ENCODE measurements around the gene CEP128. TPM values are rescaled to one million over a fixed set of nuclear protein-coding genes. Genes with fewer than 3 reads are reported as not detected.

The CEP128 gene
- total RNA-seq, 1 donor from 2014 or later = 6.1 TPM

- no peak for TF ChIP-seq CTCF (IDR thresholded peaks at IDR 0.05)
- intact Hi-C loops (cut with DNase I) = no loop called here
- H3K4me1 ChIP-seq = no peaks in the 10 kb centered on the region
- DNase-seq (no peak), ATAC-seq (no peak)
- H3K27me3 ChIP-seq = no peaks in the 10 kb centered on the region
- no peaks in the 10 kb centered on the region for H3K36me3 ChIP-seq
- H3K9me3 ChIP-seq = no peaks in the 10 kb centered on the region
- H3K27ac ChIP-seq = no peak overlapping the region
- no peak overlapping the region for H3K4me3 ChIP-seq
Measured at GRCh38 chr14:80669426-80669825, 272.1 kb downstream of the CEP128 start.

GRCh38 chr14:80664576-80664975 is 277.0 kb downstream of the CEP128 start:
- DNase-seq (no peak), ATAC-seq (no peak)
- no peaks in the 10 kb centered on the region for H3K27me3 ChIP-seq
- H3K4me1 ChIP-seq = no peaks in the 10 kb centered on the region
- H3K27ac ChIP-seq = no peak overlapping the region
- no peaks in the 10 kb centered on the region for H3K9me3 ChIP-seq
- H3K36me3 ChIP-seq = no peaks in the 10 kb centered on the region
- intact Hi-C loops (cut with DNase I) = no loop called here
- no peak overlapping the region for H3K4me3 ChIP-seq
- TF ChIP-seq CTCF (IDR thresholded peaks at IDR 0.05) = no peak

- Histone ChIP-seq H3K27ac (no peak overlapping the region), H3K4me3 (no peak overlapping the region), H3K36me3 (no peaks in the 10 kb centered on the region), H3K27me3 (no peaks in the 10 kb centered on the region), H3K9me3 (no peaks in the 10 kb centered on the region), H3K4me1 (no peaks in the 10 kb centered on the region)
- intact Hi-C loops (cut with DNase I) = no loop called here
- DNase-seq (no peak), ATAC-seq (no peak)
- TF ChIP-seq CTCF (IDR thresholded peaks at IDR 0.05) = no peak
Measured at GRCh38 chr14:80663541-80663940, 278.0 kb downstream of the CEP128 start.

- no peaks in the 10 kb centered on the region for H3K27me3 ChIP-seq
- H3K36me3 ChIP-seq = no peaks in the 10 kb centered on the region
- H3K9me3 ChIP-seq = no peaks in the 10 kb centered on the region
- H3K4me3 ChIP-seq = no peak overlapping the region
- DNase-seq (no peak), ATAC-seq (no peak)
- no peak for TF ChIP-seq CTCF (IDR thresholded peaks at IDR 0.05)
- intact Hi-C loops (cut with DNase I) = no loop called here
- no peak overlapping the region for H3K27ac ChIP-seq
- no peaks in the 10 kb centered on the region for H3K4me1 ChIP-seq
Measured at GRCh38 chr14:80659783-80660182, 281.8 kb downstream of the CEP128 start.

- no peak for ATAC-seq
- H3K4me3 ChIP-seq = no peak overlapping the region
- H3K36me3 ChIP-seq = no peaks in the 10 kb centered on the region
- no peaks in the 10 kb centered on the region for H3K9me3 ChIP-seq
- H3K4me1 ChIP-seq = no peaks in the 10 kb centered on the region
- no peak for DNase-seq
- no peaks in the 10 kb centered on the region for H3K27me3 ChIP-seq
- intact Hi-C loops (cut with DNase I) = no loop called here
- H3K27ac ChIP-seq = no peak overlapping the region
- TF ChIP-seq CTCF (IDR thresholded peaks at IDR 0.05) = no peak
Measured at GRCh38 chr14:80658733-80659132, 282.8 kb downstream of the CEP128 start.

GRCh38 chr14:80658155-80658554 is 283.4 kb downstream of the CEP128 start:
- Histone ChIP-seq H3K4me3 (no peak overlapping the region), H3K27me3 (no peaks in the 10 kb centered on the region), H3K27ac (no peak overlapping the region), H3K36me3 (no peaks in the 10 kb centered on the region), H3K4me1 (no peaks in the 10 kb centered on the region), H3K9me3 (no peaks in the 10 kb centered on the region)
- TF ChIP-seq CTCF (IDR thresholded peaks at IDR 0.05) = no peak
- ATAC-seq (no peak), DNase-seq (no peak)
- intact Hi-C loops (cut with DNase I) = no loop called here

Data from upper lobe of right lung (tissue), 1 donor.